Renal cortex interstitium (tissue), 15 donors: ENCODE measurements around the gene TMEM87B. TPM values are rescaled to one million over a fixed set of nuclear protein-coding genes. Genes with fewer than 3 reads are reported as not detected.

Experiments
- DNase-seq, 11 donors: peaks; one replicate each; pipeline ENCODE4 v3.0.0-alpha.2; 2013; ENCODE audit warnings: low read depth in 9 of 11, low spot score in 4 of 11; ENCODE audit errors: extremely low read depth in 1 of 11
- long read RNA-seq, 16 experiments: transcript quantifications; one replicate each; lab custom pipeline, GENCODE V29; 2026
- polyA plus RNA-seq, 3 donors: library from polyadenylated mRNA; unstranded; fragments of 120-200 nt; gene quantifications; one replicate each; pipeline ENCODE4 v1.2.1, GENCODE V29; 2013; ENCODE audit not compliant: insufficient read length in 3 of 3

The TMEM87B gene, protein sequence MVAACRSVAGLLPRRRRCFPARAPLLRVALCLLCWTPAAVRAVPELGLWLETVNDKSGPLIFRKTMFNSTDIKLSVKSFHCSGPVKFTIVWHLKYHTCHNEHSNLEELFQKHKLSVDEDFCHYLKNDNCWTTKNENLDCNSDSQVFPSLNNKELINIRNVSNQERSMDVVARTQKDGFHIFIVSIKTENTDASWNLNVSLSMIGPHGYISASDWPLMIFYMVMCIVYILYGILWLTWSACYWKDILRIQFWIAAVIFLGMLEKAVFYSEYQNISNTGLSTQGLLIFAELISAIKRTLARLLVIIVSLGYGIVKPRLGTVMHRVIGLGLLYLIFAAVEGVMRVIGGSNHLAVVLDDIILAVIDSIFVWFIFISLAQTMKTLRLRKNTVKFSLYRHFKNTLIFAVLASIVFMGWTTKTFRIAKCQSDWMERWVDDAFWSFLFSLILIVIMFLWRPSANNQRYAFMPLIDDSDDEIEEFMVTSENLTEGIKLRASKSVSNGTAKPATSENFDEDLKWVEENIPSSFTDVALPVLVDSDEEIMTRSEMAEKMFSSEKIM
- 10 to 100 TPM; 16.2 to 24.1 (median 22.7) TPM for polyA plus RNA-seq
- long read RNA-seq, donor 1, result 0 reads
- long read RNA-seq, donor 2, result 0 reads
- long read RNA-seq, donor 3, full-length matches to known transcripts, result 1 of 1 reads
- long read RNA-seq, donor 3, partial matches to known transcripts, result 0 of 1 reads
- long read RNA-seq, donor 3, other reads (novel, unspliced or antisense), result 0 of 1 reads
- long read RNA-seq, donor 4, full-length matches to known transcripts, result 3 of 3 reads
- long read RNA-seq, donor 4, partial matches to known transcripts, result 0 of 3 reads
- long read RNA-seq, donor 4, other reads (novel, unspliced or antisense), result 0 of 3 reads
- long read RNA-seq, donor 5, result 0 reads
- long read RNA-seq, donor 6, full-length matches to known transcripts, result 2 of 2 reads
- long read RNA-seq, donor 6, partial matches to known transcripts, result 0 of 2 reads
- long read RNA-seq, donor 6, other reads (novel, unspliced or antisense), result 0 of 2 reads
- long read RNA-seq, donor 7, full-length matches to known transcripts, result 2 of 2 reads
- long read RNA-seq, donor 7, partial matches to known transcripts, result 0 of 2 reads
- long read RNA-seq, donor 7, other reads (novel, unspliced or antisense), result 0 of 2 reads
- long read RNA-seq, donor 8, full-length matches to known transcripts, result 1 of 12 reads
- long read RNA-seq, donor 8, partial matches to known transcripts, result 11 of 12 reads
- long read RNA-seq, donor 8, other reads (novel, unspliced or antisense), result 0 of 12 reads
- long read RNA-seq, donor 9, result 0 reads
- long read RNA-seq, donor 10, full-length matches to known transcripts, result 2 of 2 reads
- long read RNA-seq, donor 10, partial matches to known transcripts, result 0 of 2 reads
- long read RNA-seq, donor 10, other reads (novel, unspliced or antisense), result 0 of 2 reads
- long read RNA-seq, donor 11, result 0 reads
- long read RNA-seq, donor 12, full-length matches to known transcripts, result 1 of 1 reads
- long read RNA-seq, donor 12, partial matches to known transcripts, result 0 of 1 reads
- long read RNA-seq, donor 12, other reads (novel, unspliced or antisense), result 0 of 1 reads
- long read RNA-seq, donor 13, full-length matches to known transcripts, result 3 of 3 reads
- long read RNA-seq, donor 13, partial matches to known transcripts, result 0 of 3 reads
- long read RNA-seq, donor 13, other reads (novel, unspliced or antisense), result 0 of 3 reads
- long read RNA-seq, donor 14, full-length matches to known transcripts, result 1 of 1 reads
- long read RNA-seq, donor 14, partial matches to known transcripts, result 0 of 1 reads
- long read RNA-seq, donor 14, other reads (novel, unspliced or antisense), result 0 of 1 reads
- long read RNA-seq, donor 15, result 0 reads
- long read RNA-seq, donor 16, full-length matches to known transcripts, result 2 of 2 reads
- long read RNA-seq, donor 16, partial matches to known transcripts, result 0 of 2 reads
- long read RNA-seq, donor 16, other reads (novel, unspliced or antisense), result 0 of 2 reads

- DNase-seq, result peak; percentile 87 to 97 (median 95)
Observed at GRCh38 chr2:112054847-112055729, at the start of gene TMEM87B. TSS of gene TMEM87B (plus strand) at chr2:112055269. CDS start at chr2:112055592, 323 bp downstream.

GRCh38 chr2:112005406-112006075 is 49.5 kb upstream of the TMEM87B start:
- DNase-seq, result no peak

GRCh38 chr2:112006076-112006410 is 49.0 kb upstream of the TMEM87B start:
- no peak for DNase-seq

DNA sequence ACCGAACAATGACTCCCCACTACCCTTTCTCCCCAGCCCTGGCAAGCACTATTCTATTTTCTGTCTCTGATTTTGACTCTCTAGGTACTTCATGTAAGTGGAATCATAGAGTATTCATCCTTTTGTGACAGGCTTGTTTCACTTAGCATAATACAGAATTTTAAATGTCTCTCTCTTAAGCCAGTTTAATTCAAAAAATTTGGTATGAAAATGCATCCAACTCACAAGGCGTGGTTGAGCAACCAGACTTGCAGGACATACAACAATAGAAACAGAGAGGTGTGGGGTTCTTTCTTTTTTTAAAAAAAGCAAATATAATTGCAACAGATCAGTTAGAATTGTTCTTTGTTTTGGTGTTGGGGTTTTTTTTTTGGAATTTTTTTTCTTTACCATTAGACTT is 47.6 kb upstream of the TMEM87B start:
- no peak for DNase-seq

GRCh38 chr2:112008910-112009485 is 46.1 kb upstream of the TMEM87B start:
- DNase-seq, result no peak

DNA sequence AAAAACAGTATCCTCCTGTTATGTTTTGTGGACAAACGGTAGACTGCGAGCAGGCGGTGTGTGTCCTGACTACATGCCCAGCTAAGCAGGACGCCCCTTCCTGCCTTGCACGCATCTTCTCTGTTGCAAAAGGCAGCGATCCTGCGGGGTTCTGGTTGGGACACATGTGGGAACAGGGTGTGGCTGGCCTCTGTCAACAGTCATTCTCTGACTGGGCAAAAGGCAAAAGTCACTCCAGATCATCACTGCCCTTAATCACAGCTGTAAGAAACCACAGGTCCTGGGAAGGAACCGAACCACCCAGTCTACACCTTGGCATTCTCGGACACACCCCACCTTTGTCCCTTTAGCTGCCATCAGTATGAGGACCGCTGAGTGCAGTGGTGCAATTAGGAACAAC is 44.3 kb upstream of the TMEM87B start:
- DNase-seq, result no peak

DNA sequence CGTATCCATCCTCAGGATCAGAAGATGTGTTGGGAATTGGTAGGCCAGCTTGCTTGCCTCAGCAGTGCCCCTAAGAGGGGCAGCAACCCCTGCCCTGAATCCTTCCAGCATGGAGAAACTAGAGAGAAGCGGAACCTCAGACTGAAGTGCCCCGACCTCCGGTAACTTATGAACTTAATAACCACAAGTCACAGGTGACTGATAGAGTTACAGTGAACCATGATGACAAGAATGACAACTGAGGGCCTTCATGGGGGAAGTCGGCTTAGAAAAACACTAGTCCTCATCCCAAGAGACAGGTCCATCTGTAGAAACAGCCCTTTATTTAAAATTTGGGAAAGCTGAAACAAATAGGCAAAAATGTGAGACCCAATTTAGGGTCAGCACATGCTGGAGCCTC is 42.5 kb upstream of the TMEM87B start:
- DNase-seq, result no peak

- DNase-seq, result no peak
Observed at GRCh38 chr2:112018846-112019245, 36.2 kb upstream of the TMEM87B start.

DNA sequence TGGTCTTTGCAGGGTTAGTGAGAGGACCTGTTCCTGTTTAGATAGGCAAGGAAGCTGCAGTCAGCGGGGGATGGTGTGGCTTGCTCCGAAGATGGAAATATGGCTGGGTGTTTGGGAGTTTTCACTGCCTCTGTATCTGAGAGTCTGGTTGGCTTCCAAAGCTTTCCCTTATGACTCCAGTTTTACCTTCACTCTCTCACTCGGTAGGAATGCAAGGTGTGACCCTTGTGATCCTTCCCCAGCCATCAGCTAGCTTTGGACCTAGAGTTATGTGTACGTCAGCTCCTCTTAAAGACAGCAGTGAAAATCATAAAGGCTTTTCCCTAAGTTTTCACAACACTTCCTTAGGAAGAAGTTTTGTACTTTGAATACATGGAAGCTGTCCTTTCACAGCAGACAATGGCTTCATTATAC is 35.5 kb upstream of the TMEM87B start:
- DNase-seq, result no peak

- no peak for DNase-seq
Observed at GRCh38 chr2:112020561-112020960, 34.5 kb upstream of the TMEM87B start.

DNA sequence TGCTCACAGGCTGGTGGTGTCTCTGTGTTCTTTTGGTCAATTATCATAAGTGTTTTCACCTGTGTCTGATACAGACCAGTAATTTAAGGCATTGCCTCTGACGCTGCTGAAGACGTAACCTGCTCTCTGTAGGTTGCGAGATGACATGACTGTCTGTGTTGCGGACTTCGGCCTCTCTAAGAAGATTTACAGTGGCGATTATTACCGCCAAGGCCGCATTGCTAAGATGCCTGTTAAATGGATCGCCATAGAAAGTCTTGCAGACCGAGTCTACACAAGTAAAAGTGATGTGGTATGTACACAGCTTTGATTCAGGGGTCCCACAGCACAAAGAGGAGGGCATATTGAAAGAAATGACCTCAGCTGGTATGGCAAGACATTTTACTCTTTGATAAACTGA is 33.8 kb upstream of the TMEM87B start:
- DNase-seq, result no peak

GRCh38 chr2:112021781-112022231 is 33.3 kb upstream of the TMEM87B start:
- no peak for DNase-seq

DNA sequence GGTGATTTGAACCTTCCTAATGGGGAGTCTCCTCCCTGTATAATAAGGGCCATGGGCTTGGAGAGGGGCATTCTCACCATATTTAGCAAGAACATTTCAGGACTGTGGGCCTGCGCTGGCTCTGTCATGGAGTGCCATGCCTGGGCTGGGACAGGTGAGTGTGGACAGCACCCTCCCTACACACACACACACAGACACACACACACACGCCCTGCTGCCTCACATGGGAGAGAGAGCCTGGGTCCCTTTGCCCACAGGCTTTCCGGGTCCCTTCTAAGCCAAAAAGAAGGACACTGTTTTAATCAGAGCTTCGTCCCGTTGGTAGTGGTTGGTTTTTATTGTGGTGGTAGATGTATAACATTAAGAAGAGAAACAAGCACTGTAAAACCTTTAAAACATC is 31.4 kb upstream of the TMEM87B start:
- DNase-seq, result no peak

DNA sequence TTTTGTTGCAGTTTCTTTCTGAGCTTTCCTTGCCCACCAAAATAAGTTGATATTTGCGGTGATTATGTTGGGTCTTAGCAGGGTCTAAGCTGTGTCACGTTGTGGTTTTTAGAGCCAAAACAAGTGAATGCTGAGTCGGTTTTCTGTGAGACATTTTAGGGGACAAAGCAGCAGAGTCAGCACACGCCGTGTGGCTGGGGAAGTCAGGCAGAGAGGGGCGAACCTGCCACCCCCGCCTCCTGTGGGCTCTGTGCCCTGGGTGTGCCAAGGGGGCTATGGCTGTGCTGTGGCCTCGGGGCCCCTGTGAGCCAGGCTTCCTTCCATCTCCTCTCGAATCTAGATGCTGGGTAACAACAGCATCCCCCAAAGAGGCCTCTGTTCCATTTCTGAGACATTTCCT is 30.8 kb upstream of the TMEM87B start:
- no peak for DNase-seq

DNA sequence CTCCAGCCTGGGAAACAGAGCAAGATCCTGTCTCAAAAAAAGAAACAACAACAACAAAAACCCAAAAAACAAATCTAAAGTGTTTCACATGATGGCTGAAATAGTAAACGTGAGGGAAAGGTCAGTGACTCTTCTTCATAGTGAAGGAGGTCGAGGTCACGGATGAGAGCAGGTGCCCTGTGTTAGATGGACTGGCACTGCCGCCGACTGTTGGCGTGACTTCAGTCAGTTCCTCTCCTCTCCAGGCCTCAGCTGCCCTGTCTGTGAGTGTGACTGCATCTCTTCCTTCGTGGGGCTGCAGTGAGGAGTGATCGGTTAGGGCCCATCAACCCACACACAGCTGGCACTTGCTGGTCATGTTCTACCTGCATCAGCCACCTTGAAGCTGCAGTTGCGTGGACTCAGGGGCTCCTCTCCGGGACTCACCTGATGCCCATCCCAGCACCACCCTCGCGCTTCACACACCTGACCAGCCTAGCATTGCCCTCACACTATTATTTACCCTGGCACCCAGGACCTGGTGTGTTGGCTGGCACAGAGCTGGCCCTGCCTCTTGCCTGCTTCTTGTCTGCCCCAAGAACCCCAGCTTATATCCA is 30.1 kb upstream of the TMEM87B start:
- no peak for DNase-seq

DNA sequence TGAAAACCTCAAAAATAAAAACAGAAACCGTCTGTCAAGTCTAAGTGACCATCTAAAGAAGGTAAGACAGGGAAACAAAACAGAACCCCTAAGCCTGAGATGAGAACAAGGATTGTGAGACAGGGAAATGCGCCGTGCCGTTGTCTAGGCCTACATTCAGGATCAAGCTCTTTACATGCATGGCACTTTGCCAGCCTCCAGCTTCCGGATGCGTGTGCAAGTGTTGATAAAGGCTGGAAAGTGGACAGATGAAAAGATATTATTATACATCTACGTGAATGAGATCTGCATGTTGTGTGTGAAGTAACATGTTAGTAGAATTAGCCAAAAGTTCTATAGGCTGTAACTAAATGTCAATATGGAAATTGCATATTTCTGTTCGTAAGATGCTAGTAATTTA is 28.6 kb upstream of the TMEM87B start:
- peak in 1 of 11 donors; percentile 19 for DNase-seq
